ENCODE data around the gene PCAT6. TPM values are rescaled to one million over a fixed set of nuclear protein-coding genes. Genes with fewer than 3 reads are reported as not detected.

The PCAT6 gene
- total and polyA plus RNA-seq, 8 donors: 1.1 to 3.8 (median 2.2) TPM

GRCh38 chr1:202806845-202807450 lies 3.8 kb upstream of the PCAT6 start:
- Histone ChIP-seq H3K36me3 (no peaks in the 10 kb centered on the region), H3K27me3 (peaks cover 0 to 8% of the 10 kb centered on the region in 2 donors), H3K9me3 (no peaks in the 10 kb centered on the region), H3K27ac (peak overlapping the region; percentile 84 to 89), H3K4me3 (peak overlapping the region; percentile 66 to 97), H3K4me1 (peaks cover 27 to 67% of the 10 kb centered on the region in 2 donors)
- ATAC-seq: peak; percentile 5
- peak in 3 of 4 donors; percentile 37 to 83 (median 40) for DNase-seq
- no peak for TF ChIP-seq CTCF (IDR thresholded peaks at IDR 0.05)
- intact Hi-C loops (cut with DNase I): no loop called here

- Histone ChIP-seq H3K4me3 (peak overlapping the region; percentile 66 to 97), H3K36me3 (no peaks in the 10 kb centered on the region), H3K9me3 (no peaks in the 10 kb centered on the region), H3K27ac (peak overlapping the region; percentile 84 to 89), H3K4me1 (peaks cover 28 to 67% of the 10 kb centered on the region in 2 donors), H3K27me3 (peaks cover 0 to 8% of the 10 kb centered on the region in 2 donors)
- DNase-seq: peak in 2 of 4 donors; percentile 38 to 84
- peak; percentile 17 for ATAC-seq
- intact Hi-C loops (cut with DNase I): no loop called here
- TF ChIP-seq CTCF (IDR thresholded peaks at IDR 0.05): no peak
Observed at GRCh38 chr1:202807451-202807925, 3.3 kb upstream of the PCAT6 start.

- H3K27ac ChIP-seq: peak within 1 kb of the TSS; percentile 84 to 89
- no peaks in the 10 kb centered on the region for H3K9me3 ChIP-seq
- no peak for TF ChIP-seq CTCF (IDR thresholded peaks at IDR 0.05)
- peaks cover 24 to 60% of the 10 kb centered on the region in 2 donors for H3K4me1 ChIP-seq
- ATAC-seq (peak; percentile 44), DNase-seq (peak; percentile 76 to 92 (median 84))
- peak within 1 kb of the TSS; percentile 66 to 97 for H3K4me3 ChIP-seq
- intact Hi-C loops (cut with DNase I): no loop called here
- peaks cover 0 to 8% of the 10 kb centered on the region in 2 donors for H3K27me3 ChIP-seq
- no peaks in the 10 kb centered on the region for H3K36me3 ChIP-seq
Observed at GRCh38 chr1:202807926-202808757, 2.6 kb upstream of the PCAT6 start, which contains the start of gene KDM5B. KDM5B (minus strand) TSS chr1:202808421; CDS start chr1:202808305, 116 bp downstream.

GRCh38 chr1:202809597-202810159 lies 1.1 kb upstream of the PCAT6 start:
- Histone ChIP-seq H3K36me3 (no peaks in the 10 kb centered on the region), H3K4me3 (peak overlapping the region in 1 of 2 donors; percentile 84), H3K9me3 (no peaks in the 10 kb centered on the region), H3K27ac (peak overlapping the region; percentile 78 to 80), H3K27me3 (peaks cover 0 to 8% of the 10 kb centered on the region in 2 donors), H3K4me1 (peaks cover 18 to 50% of the 10 kb centered on the region in 2 donors)
- DNase-seq (no peak), ATAC-seq (no peak)
- TF ChIP-seq CTCF (IDR thresholded peaks at IDR 0.05): no peak
- intact Hi-C loops (cut with DNase I): no loop called here
